GM12874 (cell line): Measurements from ENCODE around the gene MUC6.

Experiments
- CTCF ChIP-seq: IDR thresholded peaks from 2 replicates; pipeline ENCODE4 v1.5.1; 2011; ENCODE audit warnings: low read depth, mild to moderate bottlenecking, control low read depth, low read length, moderate library complexity; ENCODE audit not compliant: insufficient read depth

The MUC6 gene

GRCh38 chr11:971731-972365, 64.7 kb downstream of the MUC6 start:
- TF ChIP-seq CTCF = no peak

DNA sequence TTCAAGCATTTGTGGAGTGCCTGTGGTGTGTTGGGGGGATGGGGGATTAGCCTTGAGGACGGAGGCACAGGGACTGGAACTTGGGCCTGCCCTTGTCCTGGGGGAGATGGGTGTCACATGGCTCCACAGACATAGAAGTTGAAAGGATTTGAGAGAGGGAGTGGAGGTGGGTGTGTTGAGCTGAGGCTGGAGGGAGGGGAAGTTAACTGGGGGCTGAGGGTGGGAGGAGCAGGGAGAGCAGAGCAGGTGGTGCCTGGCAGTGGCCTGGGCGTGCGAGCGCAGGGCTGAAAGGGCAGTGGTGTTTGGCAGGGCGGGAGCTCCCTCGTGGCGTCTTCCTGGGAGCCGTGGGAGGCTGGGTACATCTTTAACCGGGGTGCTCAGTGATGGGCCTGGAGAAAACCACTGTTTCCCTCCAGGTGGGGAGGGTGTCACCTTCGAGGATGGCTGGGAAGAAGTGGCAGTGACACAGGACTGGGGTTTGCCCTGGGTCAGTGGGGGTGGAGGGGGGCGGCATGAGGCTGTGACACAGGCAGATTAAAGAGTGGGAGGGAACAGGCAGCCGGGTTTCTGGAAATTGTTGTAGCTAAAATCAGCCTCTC, 65.3 kb downstream of the MUC6 start:
- TF ChIP-seq CTCF = no peak

- TF ChIP-seq CTCF = no peak
Measured at GRCh38 chr11:970319-970871, 66.1 kb downstream of the MUC6 start.

GRCh38 chr11:969651-970205, 66.8 kb downstream of the MUC6 start:
- TF ChIP-seq CTCF = no peak

DNA sequence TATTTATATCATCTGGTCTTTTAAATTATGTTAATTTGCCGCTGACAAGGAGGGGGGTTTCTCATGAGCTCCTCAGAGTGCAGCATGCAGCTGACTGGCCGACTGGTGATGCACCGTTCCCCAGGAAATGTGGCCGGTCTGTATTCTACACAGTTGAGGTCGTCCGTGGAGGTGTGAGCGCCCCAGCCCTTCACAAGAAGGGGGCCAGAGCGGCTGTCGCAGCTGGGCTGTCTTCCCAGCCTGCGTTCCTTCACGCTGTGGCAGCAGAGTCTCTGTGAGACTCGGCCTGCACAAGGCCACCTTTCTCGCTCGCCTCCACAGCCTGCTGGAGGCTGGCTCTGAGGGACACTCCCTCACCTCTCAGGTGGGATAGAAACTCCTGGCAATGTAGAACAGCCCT, 67.7 kb downstream of the MUC6 start:
- no peak for TF ChIP-seq CTCF

DNA sequence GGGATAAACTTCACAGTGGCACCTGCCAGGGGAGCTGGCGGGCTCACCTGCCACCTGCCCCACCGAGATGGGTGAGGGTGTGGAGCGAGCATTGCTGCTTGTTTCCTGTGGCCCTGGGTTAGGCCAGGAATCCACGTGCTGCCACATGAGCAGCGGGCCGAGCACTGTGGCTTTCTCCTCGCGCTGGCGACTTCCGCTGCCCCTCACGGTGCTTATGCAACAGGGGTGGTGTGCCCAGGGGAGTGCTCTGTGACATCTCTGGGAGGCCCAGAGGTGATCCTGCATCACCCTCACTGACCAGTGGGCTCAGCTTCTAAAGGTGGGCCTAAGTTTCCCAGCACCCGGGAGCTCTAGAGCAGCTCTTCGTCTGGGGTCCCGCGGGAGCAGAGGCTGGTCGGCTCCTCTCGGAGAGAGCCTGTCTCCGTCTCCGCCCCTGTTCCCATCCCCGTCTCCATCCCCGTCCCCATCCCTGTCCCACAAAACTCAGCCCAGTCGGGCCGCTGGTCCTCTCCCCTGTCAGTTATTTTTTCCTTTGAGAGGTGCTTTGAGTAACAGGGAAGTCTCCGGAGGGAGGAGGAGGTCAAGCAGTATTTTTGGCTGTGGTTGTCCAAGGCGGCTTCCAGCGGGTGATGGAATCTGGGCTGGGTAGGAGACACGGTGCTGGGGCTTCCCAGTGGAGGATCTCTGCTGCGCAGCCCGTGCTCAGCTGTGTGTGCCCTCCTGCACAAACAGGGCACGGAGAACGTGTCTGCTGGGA, 68.3 kb downstream of the MUC6 start:
- no peak for TF ChIP-seq CTCF

- no peak for TF ChIP-seq CTCF
Measured at GRCh38 chr11:965206-965775, 71.2 kb downstream of the MUC6 start.
